ENCODE measurements around the gene TMEM140. TPM values are rescaled to one million over a fixed set of nuclear protein-coding genes. Genes with fewer than 3 reads are reported as not detected.

TMEM140 gene
- total and polyA plus RNA-seq, 2 donors from 2014 or later, result 28.2 to 31.3 TPM

GRCh38 chr7:135151533-135151932 is 3.7 kb downstream of the TMEM140 start:
- Histone ChIP-seq H3K27me3 (ENCODE audit: control insufficient read depth, insufficient read depth, low read length) (no peaks in the 10 kb centered on the region), H3K36me3 (ENCODE audit: control insufficient read depth in 2 of 3, insufficient read depth in 3 of 3, low read length in 3 of 3) (peaks cover 0 to 5% (median 0%) of the 10 kb centered on the region in 3 donors), H3K9ac (ENCODE audit: low read length in 3 of 3) (peak overlapping the region in 1 of 3 donors; percentile 5), H3K4me3 (ENCODE audit: low read length in 3 of 3) (peak overlapping the region in 1 of 3 donors; percentile 11), H3K9me3 (ENCODE audit: control insufficient read depth in 2 of 3, insufficient read depth in 1 of 3, low read length in 3 of 3) (peaks cover 0 to 12% (median 2%) of the 10 kb centered on the region in 3 donors), H3K4me1 (ENCODE audit: control insufficient read depth in 2 of 3, insufficient read depth in 2 of 3, low read depth in 1 of 3, low read length in 3 of 3) (peaks cover 0 to 32% (median 12%) of the 10 kb centered on the region in 3 donors), H3K27ac (ENCODE audit: low read depth in 2 of 2, low read length in 2 of 2) (peak overlapping the region; percentile 69 to 75)
- no peak for TF ChIP-seq CTCF (IDR thresholded peaks at IDR 0.05; ENCODE audit: borderline replicate concordance, extremely low read depth, insufficient read depth)
- no peak for DNase-seq
- FAIRE-seq, result no peak
- intact Hi-C loops (cut with DNase I), result no loop called here

- intact Hi-C loops (cut with DNase I), result no loop called here
- H3K27ac ChIP-seq (ENCODE audit: low read depth in 2 of 2, low read length in 2 of 2), result no peak overlapping the region
- H3K4me1 ChIP-seq (ENCODE audit: control insufficient read depth in 2 of 3, insufficient read depth in 2 of 3, low read depth in 1 of 3, low read length in 3 of 3), result peaks cover 0 to 29% (median 14%) of the 10 kb centered on the region in 3 donors
- peaks cover 0 to 5% (median 0%) of the 10 kb centered on the region in 3 donors for H3K36me3 ChIP-seq (ENCODE audit: control insufficient read depth in 2 of 3, insufficient read depth in 3 of 3, low read length in 3 of 3)
- peaks cover 0 to 15% (median 2%) of the 10 kb centered on the region in 3 donors for H3K9me3 ChIP-seq (ENCODE audit: control insufficient read depth in 2 of 3, insufficient read depth in 1 of 3, low read length in 3 of 3)
- DNase-seq (peak in 2 of 5 donors; percentile 57 to 78), FAIRE-seq (peak; percentile 23)
- peak overlapping the region in 1 of 3 donors; percentile 23 for H3K4me3 ChIP-seq (ENCODE audit: low read length in 3 of 3)
- no peaks in the 10 kb centered on the region for H3K27me3 ChIP-seq (ENCODE audit: control insufficient read depth, insufficient read depth, low read length)
- H3K9ac ChIP-seq (ENCODE audit: low read length in 3 of 3), result no peak overlapping the region
- TF ChIP-seq CTCF (IDR thresholded peaks at IDR 0.05; ENCODE audit: borderline replicate concordance, extremely low read depth, insufficient read depth), result no peak
Measured at GRCh38 chr7:135152442-135152841, 4.6 kb downstream of the TMEM140 start.

- peaks cover 0 to 5% (median 0%) of the 10 kb centered on the region in 3 donors for H3K36me3 ChIP-seq (ENCODE audit: control insufficient read depth in 2 of 3, insufficient read depth in 3 of 3, low read length in 3 of 3)
- DNase-seq (no peak), FAIRE-seq (no peak)
- H3K4me1 ChIP-seq (ENCODE audit: control insufficient read depth in 2 of 3, insufficient read depth in 2 of 3, low read depth in 1 of 3, low read length in 3 of 3), result peaks cover 0 to 51% (median 27%) of the 10 kb centered on the region in 3 donors
- no peak overlapping the region for H3K4me3 ChIP-seq (ENCODE audit: low read length in 3 of 3)
- H3K27ac ChIP-seq (ENCODE audit: low read depth in 2 of 2, low read length in 2 of 2), result no peak overlapping the region
- intact Hi-C loops (cut with DNase I), result no loop called here
- H3K9ac ChIP-seq (ENCODE audit: low read length in 3 of 3), result no peak overlapping the region
- no peak for TF ChIP-seq CTCF (IDR thresholded peaks at IDR 0.05; ENCODE audit: borderline replicate concordance, extremely low read depth, insufficient read depth)
- peaks cover 0 to 15% (median 2%) of the 10 kb centered on the region in 3 donors for H3K9me3 ChIP-seq (ENCODE audit: control insufficient read depth in 2 of 3, insufficient read depth in 1 of 3, low read length in 3 of 3)
- H3K27me3 ChIP-seq (ENCODE audit: control insufficient read depth, insufficient read depth, low read length), result no peaks in the 10 kb centered on the region
Measured at GRCh38 chr7:135154734-135155133, 6.9 kb downstream of the TMEM140 start.

- FAIRE-seq, result no peak
- H3K4me1 ChIP-seq (ENCODE audit: control insufficient read depth in 2 of 3, insufficient read depth in 2 of 3, low read depth in 1 of 3, low read length in 3 of 3), result peaks cover 5 to 52% (median 32%) of the 10 kb centered on the region in 3 donors
- H3K27me3 ChIP-seq (ENCODE audit: control insufficient read depth, insufficient read depth, low read length), result no peaks in the 10 kb centered on the region
- H3K36me3 ChIP-seq (ENCODE audit: control insufficient read depth in 2 of 3, insufficient read depth in 3 of 3, low read length in 3 of 3), result peaks cover 0 to 5% (median 0%) of the 10 kb centered on the region in 3 donors
- H3K27ac ChIP-seq (ENCODE audit: low read depth in 2 of 2, low read length in 2 of 2), result no peak overlapping the region
- H3K9me3 ChIP-seq (ENCODE audit: control insufficient read depth in 2 of 3, insufficient read depth in 1 of 3, low read length in 3 of 3), result peaks cover 0 to 15% (median 2%) of the 10 kb centered on the region in 3 donors
- TF ChIP-seq CTCF (IDR thresholded peaks at IDR 0.05; ENCODE audit: borderline replicate concordance, extremely low read depth, insufficient read depth), result no peak
- H3K4me3 ChIP-seq (ENCODE audit: low read length in 3 of 3), result no peak overlapping the region
- DNase-seq, result no peak
- no peak overlapping the region for H3K9ac ChIP-seq (ENCODE audit: low read length in 3 of 3)
- intact Hi-C loops (cut with DNase I), result no loop called here
Measured at GRCh38 chr7:135156290-135156689, 8.4 kb downstream of the TMEM140 start.
